Stimulated activated CD4-positive, alpha-beta T cell treated with anti-CD3 and anti-CD28 coated beads, TNF-alpha, amount 100 ng/mL, for 4 hours (primary cell): ENCODE data around the gene TTYH2.
A peak's percentile ranks its signal among the peaks of the same experiment; 100 is the strongest.
"Not testable (repeated sequence)": the region's sequence is repeated elsewhere in the genome, so short reads cannot be mapped to it uniquely, and the experiment has no call there.

ENCODE experiments used
- DNase-seq, 3 experiments: peaks; one replicate each; pipeline ENCODE4 v3.0.0-alpha.2; 2020; ENCODE audit warnings: low read depth in 3 of 3

TTYH2 gene

GRCh38 chr17:74212913-74213791 lies at the start of gene TTYH2:
TTYH2 (plus strand) TSS chr17:74213571; CDS start chr17:74213588, 17 bp downstream.
- DNase-seq, result peak; percentile 44 to 55 (median 47)

GRCh38 chr17:74163836-74164235 lies 49.5 kb upstream of the TTYH2 start:
- no peak for DNase-seq

DNA sequence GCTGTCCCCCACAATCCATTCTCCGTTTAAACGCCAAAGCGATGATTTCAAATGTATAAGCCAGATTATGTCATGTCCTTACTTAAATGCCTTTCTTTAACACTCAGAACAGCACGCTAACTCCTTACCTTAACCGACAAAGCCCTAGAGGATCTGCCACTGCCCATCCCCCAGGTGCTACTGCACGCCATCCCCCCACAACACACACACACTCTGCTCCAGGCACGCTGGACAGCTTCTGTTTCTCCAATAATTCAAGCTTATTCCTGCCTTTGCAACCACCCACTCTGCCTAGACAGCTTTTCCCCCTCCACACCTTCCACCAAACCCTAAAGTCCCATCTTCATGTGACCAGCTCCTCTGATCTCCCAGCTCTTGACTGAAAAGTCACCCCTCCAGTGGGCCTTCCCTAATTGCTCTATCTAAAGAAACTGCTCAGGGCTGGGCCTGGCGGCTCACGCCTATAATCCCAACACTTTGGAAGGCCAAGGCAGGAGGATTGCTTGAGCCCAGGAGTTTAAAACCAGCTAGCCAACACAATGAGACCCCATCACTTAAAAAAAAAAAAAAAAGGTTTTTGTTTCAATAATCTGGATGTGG lies 48.8 kb upstream of the TTYH2 start:
- no peak for DNase-seq

- DNase-seq, result no peak
Measured at GRCh38 chr17:74165797-74166365, 47.5 kb upstream of the TTYH2 start.

DNA sequence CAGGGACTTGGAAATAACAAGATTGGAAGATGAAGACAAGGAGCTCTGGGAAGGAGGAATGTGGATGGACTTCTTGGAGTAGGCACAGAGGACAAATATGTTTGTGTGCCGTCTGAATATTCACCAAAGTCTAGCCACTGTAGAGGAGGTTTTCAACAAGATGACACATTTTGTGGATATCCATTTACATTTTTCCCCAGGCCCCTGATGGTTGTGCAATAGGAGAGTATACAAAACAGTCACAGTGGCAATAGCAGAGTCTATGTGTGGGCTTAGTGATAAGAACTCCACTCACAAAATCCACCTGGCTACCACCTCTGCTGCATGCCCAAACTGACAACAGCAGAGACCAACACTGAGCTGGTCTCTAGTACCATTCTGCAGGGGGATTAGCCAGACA lies 42.4 kb upstream of the TTYH2 start:
- no peak for DNase-seq

DNA sequence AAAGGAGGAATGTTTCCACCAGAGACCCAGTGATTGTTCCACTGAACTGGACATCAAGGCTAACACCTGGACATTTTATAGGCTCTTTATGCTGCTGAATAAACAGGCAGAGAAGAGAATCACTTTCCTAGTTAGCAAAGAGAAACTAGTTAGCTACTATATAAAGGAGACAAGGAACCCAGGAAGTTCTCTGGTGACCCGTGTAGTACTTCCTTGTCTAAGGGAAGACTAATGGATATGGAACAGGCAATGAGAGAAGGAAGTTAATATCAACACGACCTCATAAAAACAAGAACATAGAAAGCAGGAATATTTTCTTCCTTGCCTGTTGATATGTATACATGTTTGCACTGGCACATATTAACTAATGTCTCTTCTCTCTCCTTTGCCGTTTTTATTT lies 40.7 kb upstream of the TTYH2 start:
- DNase-seq, result no peak

GRCh38 chr17:74176546-74177001 lies 36.8 kb upstream of the TTYH2 start:
- peak in 2 of 3 experiments; percentile 15 for DNase-seq

DNA sequence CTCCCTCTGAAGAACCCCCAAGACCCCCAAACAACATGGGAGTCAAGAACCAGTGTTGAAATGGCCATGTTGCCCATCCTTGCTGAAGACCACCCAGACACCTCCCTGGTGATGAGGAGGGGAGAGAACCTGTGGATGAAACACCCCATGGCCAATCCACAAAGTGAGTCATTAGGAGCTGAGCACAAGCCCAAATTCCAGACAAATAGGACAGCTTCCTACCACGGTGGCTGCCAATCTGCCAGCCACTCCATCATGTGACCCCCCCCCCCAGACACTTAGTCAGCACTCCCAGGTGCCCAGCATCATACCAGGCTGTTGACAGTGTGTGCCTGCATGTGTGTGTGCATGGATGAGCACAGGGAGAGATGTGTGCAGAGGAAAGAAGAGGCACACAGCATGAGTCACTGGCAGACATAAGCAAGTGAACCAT lies 36.3 kb upstream of the TTYH2 start:
- no peak for DNase-seq

- no peak for DNase-seq
Measured at GRCh38 chr17:74179576-74179975, 33.8 kb upstream of the TTYH2 start.

DNA sequence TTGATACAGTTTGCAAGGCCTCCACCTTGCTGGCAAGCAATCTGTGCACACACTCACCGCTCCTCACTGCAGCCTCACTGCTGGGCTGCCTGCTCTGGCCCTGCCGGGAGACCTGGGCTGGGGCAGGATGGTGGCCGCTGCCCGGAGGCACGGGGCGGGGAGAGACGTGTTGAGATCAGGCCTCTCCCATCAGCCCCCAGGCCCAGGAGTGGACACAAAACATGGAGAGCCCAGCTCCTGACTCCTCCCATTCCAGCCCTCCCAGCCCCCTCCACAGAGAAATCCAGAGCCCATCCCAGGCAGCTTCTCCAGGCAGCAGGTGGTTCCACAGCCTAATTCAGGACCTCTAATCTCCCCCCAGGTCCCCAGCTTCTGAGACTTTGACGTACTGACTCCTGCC lies 33.0 kb upstream of the TTYH2 start:
- no peak for DNase-seq

GRCh38 chr17:74181341-74181740 lies 32.0 kb upstream of the TTYH2 start:
- DNase-seq, result no peak

- DNase-seq, result no peak
Measured at GRCh38 chr17:74182041-74182723, 31.2 kb upstream of the TTYH2 start.

- no peak for DNase-seq
Measured at GRCh38 chr17:74183411-74183810, 30.0 kb upstream of the TTYH2 start.

GRCh38 chr17:74185571-74186185 lies 27.7 kb upstream of the TTYH2 start:
- DNase-seq, result no peak

GRCh38 chr17:74186498-74186897 lies 26.9 kb upstream of the TTYH2 start:
- no peak for DNase-seq

GRCh38 chr17:74187761-74188160 lies 25.6 kb upstream of the TTYH2 start:
- no peak for DNase-seq

DNA sequence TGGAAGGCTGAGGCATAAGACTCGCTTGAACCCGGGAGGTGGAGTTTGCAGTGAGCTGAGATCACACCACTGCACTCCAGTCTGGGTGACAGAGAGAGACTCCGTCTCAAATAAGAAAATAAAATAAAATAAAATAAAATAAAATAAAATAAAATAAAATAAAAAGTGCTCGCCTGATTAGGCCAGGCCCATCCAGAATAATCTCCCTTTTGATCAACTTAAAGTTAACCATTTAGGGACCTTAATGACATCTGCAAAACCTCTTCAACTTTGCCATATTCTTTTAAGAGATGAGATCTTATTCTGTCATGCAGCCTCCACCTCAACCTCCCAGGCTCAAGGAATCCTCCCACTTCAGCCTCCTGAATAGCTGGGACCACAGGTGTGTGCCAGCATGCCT lies 24.7 kb upstream of the TTYH2 start:
- DNase-seq, result not testable (repeated sequence)

DNA sequence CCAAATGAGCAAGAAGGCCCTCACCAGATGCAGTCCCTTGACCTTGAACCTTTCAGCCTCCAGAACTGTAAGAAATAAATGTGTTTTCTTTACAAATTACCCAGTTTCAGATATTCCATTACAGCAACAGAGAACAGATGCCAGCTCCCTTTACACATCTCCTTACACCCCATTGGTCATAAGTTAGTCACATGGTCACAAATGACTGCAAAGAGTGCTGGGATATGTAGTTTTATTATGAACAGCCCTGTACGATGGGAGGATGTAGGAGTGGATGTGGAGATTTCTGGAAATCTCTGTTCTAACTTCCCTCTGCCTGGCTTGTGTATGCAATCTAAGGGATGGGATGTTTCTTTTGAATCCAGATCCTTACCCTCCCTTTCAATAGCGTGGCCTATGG lies 23.2 kb upstream of the TTYH2 start:
- DNase-seq, result no peak

DNA sequence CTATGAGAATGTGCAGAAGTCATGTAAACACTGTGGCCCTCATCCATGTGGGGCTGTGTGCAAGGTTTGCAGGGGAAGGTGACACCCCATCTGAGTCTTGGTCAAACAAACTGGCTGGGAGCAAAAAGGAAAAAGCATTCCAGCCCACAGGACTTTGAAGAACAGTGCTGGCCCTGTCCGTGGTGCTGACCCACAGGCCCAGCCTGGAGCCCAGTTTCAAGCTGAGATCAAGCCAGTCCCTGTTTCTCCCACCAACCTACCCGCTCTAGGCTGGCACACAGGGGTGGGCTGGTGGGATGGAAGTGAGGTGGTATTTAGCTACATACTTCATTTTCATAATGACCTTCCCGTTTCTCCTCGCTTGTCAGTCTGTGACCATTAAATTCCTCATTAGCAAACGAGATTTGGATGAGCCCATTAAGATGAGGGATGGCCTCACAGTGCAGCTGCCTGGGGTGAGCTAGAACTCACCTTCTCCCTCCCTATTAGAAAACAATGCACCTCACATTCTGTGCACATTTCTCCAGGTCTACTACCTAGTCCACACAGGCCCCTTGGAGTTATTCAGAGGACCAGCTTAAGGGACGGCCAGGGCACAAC lies 22.5 kb upstream of the TTYH2 start:
- DNase-seq, result no peak

DNA sequence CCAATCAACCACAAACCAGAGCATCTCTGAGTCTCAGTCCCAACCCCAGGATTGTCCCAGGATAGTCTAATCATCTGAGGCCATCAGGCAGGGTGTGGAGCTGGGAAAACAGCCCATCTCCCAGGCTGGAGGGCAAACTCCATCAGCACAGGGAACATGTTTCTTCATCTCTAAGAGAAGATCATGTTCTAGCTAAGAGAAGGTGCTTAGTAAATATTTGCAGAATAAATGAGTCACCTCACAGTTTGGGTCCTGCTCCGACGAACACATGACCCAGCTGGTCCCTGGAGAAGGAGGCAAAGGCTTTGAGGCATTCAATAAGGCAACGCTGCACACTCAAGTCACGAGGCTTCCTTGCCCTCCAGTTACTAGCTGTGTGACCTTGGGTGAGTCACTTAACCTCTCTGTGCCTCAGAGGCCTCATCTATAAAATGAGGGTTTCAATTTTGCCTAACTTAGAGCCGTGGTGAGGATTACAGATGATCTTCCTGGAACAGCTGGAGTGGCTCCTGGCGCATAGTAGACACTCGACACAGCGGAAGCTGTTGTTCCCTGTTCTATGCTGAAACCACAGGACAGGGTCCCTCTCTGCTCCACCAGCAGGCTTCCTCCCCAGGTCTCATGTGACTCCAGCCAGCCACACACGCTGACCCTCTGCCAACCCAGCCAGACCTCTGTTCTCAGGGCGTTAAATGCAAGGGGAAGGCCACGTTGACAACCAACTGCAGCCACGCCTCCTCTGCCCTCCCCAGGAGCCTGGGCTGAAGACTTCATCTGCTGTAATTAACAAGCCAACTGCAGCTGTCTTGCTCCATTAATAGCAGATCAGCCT lies 20.2 kb upstream of the TTYH2 start:
- DNase-seq, result no peak
